Right ventricle myocardium inferior (tissue), 1 donor: ENCODE measurements around the gene MAP3K7. TPM values are rescaled to one million over a fixed set of nuclear protein-coding genes. Genes with fewer than 3 reads are reported as not detected.

Experiments used
- ATAC-seq: fragments of 200-7000 bp; cut with Tn5 transposase; one replicate; pipeline ENCODE4 v1.9.1; 2020; ENCODE audit warnings: mild to moderate bottlenecking, moderate library complexity
- DNase-seq: peaks from one replicate; pipeline ENCODE4 v3.0.0; 2021; ENCODE audit errors: missing footprints
- intact Hi-C: fragments of 100-400 bp; cut with DNase I; formaldehyde crosslinking; loops from one replicate; pipeline ENCODE4 v1.11.0; 2022
- total RNA-seq: library from RNA; stranded (reverse); fragmentation: NEBNext Ultra II Directional; extraction: Animal tissue kit (Norgen Biotek cat#: 25700); gene quantifications from one replicate; pipeline ENCODE4 v1.2.1, GENCODE V29; 2021
- donor health status: DM: no; HTN: yes; CAD: no; lungs with severe emphysema.

Gene MAP3K7
- total RNA-seq, 1 donor from 2014 or later, result 15.6 TPM

GRCh38 chr6:90468080-90468479 lies 118.8 kb downstream of the MAP3K7 start:
- no peak for ATAC-seq
- DNase-seq, result no peak
- intact Hi-C loops, result no loop called here

GRCh38 chr6:90467546-90467945 lies 119.3 kb downstream of the MAP3K7 start:
- intact Hi-C loops, result no loop called here
- no peak for ATAC-seq
- no peak for DNase-seq

GRCh38 chr6:90466154-90466940 lies 120.5 kb downstream of the MAP3K7 start:
- ATAC-seq, result no peak
- intact Hi-C loops, result no loop called here

GRCh38 chr6:90465686-90466085 lies 121.2 kb downstream of the MAP3K7 start:
- DNase-seq (no peak), ATAC-seq (no peak)
- intact Hi-C loops, result no loop called here

More at GRCh38 chr6:90466154-90466940, 120.5 kb downstream of the MAP3K7 start:
- no peak for DNase-seq

GRCh38 chr6:90464507-90464906 lies 122.4 kb downstream of the MAP3K7 start:
- ATAC-seq, result no peak
- no peak for DNase-seq
- intact Hi-C loops, result no loop called here

GRCh38 chr6:90463874-90464273 lies 123.0 kb downstream of the MAP3K7 start:
- intact Hi-C loops, result no loop called here
- DNase-seq, result no peak
- no peak for ATAC-seq
